ENCODE results near the gene UBE2U. TPM values are rescaled to one million over a fixed set of nuclear protein-coding genes. Genes with fewer than 3 reads are reported as not detected.
A peak's percentile ranks its signal among the peaks of the same experiment; 100 is the strongest.

UBE2U gene
- total RNA-seq, 1 experiment from 2014 or later, result not detected

GRCh38 chr1:64309431-64309831, 106.0 kb downstream of the UBE2U start:
- Mint-ChIP-seq H3K9me3 (no peaks in the 10 kb centered on the region), H3K4me1 (peaks cover 28% of the 10 kb centered on the region), H3K27me3 (ENCODE audit: low read depth) (peaks cover 2% of the 10 kb centered on the region), H3K27ac (no peak overlapping the region), H3K4me3 (no peak overlapping the region), H3K36me3 (no peaks in the 10 kb centered on the region)
- DNase-seq (ENCODE audit: low spot score) (no peak), ATAC-seq (no peak)
- TF ChIP-seq ZNF425 (CRISPR knock-in tag; conservative IDR thresholded peaks at IDR 0.05) (no peak), ZBTB21 (CRISPR knock-in tag; IDR thresholded peaks at IDR 0.05; ENCODE audit: borderline replicate concordance) (no peak), EMX1 (CRISPR knock-in tag; IDR thresholded peaks at IDR 0.05) (no peak), CDX4 (CRISPR knock-in tag; IDR thresholded peaks at IDR 0.05; ENCODE audit: borderline replicate concordance) (no peak)
- POLR2A ChIA-PET, result no interaction called here
- CTCF ChIA-PET, result no interaction called here

- POLR2A ChIA-PET, result no interaction called here
- Mint-ChIP-seq H3K4me3 (no peak overlapping the region), H3K9me3 (no peaks in the 10 kb centered on the region), H3K27me3 (ENCODE audit: low read depth) (peaks cover 2% of the 10 kb centered on the region), H3K27ac (no peak overlapping the region), H3K36me3 (no peaks in the 10 kb centered on the region), H3K4me1 (peaks cover 24% of the 10 kb centered on the region)
- no peak for DNase-seq (ENCODE audit: low spot score)
- CTCF ChIA-PET, result no interaction called here
- ATAC-seq, result no peak
- no peak for TF ChIP-seq PREB (CRISPR knock-in tag; IDR thresholded peaks at IDR 0.05; ENCODE audit: borderline replicate concordance)
- no peak for TF ChIP-seq ZNF317 (CRISPR knock-in tag; IDR thresholded peaks at IDR 0.05; ENCODE audit: borderline replicate concordance, low read depth)
- no peak for TF ChIP-seq ETV6 (CRISPR knock-in tag; IDR thresholded peaks at IDR 0.05)
- TF ChIP-seq ZNF425 (CRISPR knock-in tag; conservative IDR thresholded peaks at IDR 0.05), result no peak
- TF ChIP-seq JUN (CRISPR knock-in tag; IDR thresholded peaks at IDR 0.05), result no peak
- TF ChIP-seq OVOL2 (CRISPR knock-in tag; IDR thresholded peaks at IDR 0.05; ENCODE audit: borderline replicate concordance), result no peak
Measured at GRCh38 chr1:64310760-64311159, 107.3 kb downstream of the UBE2U start.

GRCh38 chr1:64312431-64312830, 109.0 kb downstream of the UBE2U start:
- H3K27me3 Mint-ChIP-seq (ENCODE audit: low read depth), result peaks cover 2% of the 10 kb centered on the region
- no peak overlapping the region for H3K4me3 Mint-ChIP-seq
- no peaks in the 10 kb centered on the region for H3K9me3 Mint-ChIP-seq
- H3K4me1 Mint-ChIP-seq, result peaks cover 24% of the 10 kb centered on the region
- no peak overlapping the region for H3K27ac Mint-ChIP-seq
- DNase-seq (ENCODE audit: low spot score), result no peak
- ChIA-PET CTCF (no interaction called here), POLR2A (no interaction called here)
- ATAC-seq, result no peak
- no peak for TF ChIP-seq NFYB (CRISPR knock-in tag; conservative IDR thresholded peaks at IDR 0.05; ENCODE audit: low read depth)
- TF ChIP-seq USF2 (CRISPR knock-in tag; IDR thresholded peaks at IDR 0.05), result peak; percentile 67
- no peaks in the 10 kb centered on the region for H3K36me3 Mint-ChIP-seq

GRCh38 chr1:64315402-64315801, 112.0 kb downstream of the UBE2U start:
- POLR2A ChIA-PET, result no interaction called here
- DNase-seq (ENCODE audit: low spot score) (no peak), ATAC-seq (no peak)
- Mint-ChIP-seq H3K4me3 (no peak overlapping the region), H3K27ac (no peak overlapping the region), H3K4me1 (peaks cover 21% of the 10 kb centered on the region), H3K9me3 (no peaks in the 10 kb centered on the region), H3K36me3 (no peaks in the 10 kb centered on the region), H3K27me3 (ENCODE audit: low read depth) (peaks cover 2% of the 10 kb centered on the region)
- CTCF ChIA-PET, result no interaction called here
- TF ChIP-seq ESRRA (CRISPR knock-in tag; IDR thresholded peaks at IDR 0.05; ENCODE audit: borderline replicate concordance), result no peak
- TF ChIP-seq MXD4 (CRISPR knock-in tag; IDR thresholded peaks at IDR 0.05; ENCODE audit: borderline replicate concordance), result no peak
- no peak for TF ChIP-seq MLX (CRISPR knock-in tag; IDR thresholded peaks at IDR 0.05)
- no peak for TF ChIP-seq AR (CRISPR knock-in tag; IDR thresholded peaks at IDR 0.05)
- TF ChIP-seq ZBTB21 (CRISPR knock-in tag; IDR thresholded peaks at IDR 0.05; ENCODE audit: borderline replicate concordance), result no peak
- TF ChIP-seq FOXJ3 (CRISPR knock-in tag; IDR thresholded peaks at IDR 0.05; ENCODE audit: borderline replicate concordance), result no peak
- TF ChIP-seq TEAD1 (CRISPR knock-in tag; IDR thresholded peaks at IDR 0.05), result no peak
- TF ChIP-seq USF2 (CRISPR knock-in tag; IDR thresholded peaks at IDR 0.05), result no peak
